Omental fat pad (tissue), 4 donors: ENCODE measurements around the gene SMKR1. TPM values are rescaled to one million over a fixed set of nuclear protein-coding genes. Genes with fewer than 3 reads are reported as not detected.

ENCODE experiments used
- ATAC-seq: fragments of 150-250 bp; one replicate; pipeline ENCODE4 v1.9.1; 2016; ENCODE audit warnings: mild to moderate bottlenecking, moderate library complexity; ENCODE audit not compliant: low FRiP score
- DNase-seq: peaks from one replicate; pipeline ENCODE4 v3.0.0-alpha.2; 2019; ENCODE audit warnings: low spot score
- total RNA-seq, 4 donors: library from RNA; depleted of rRNA; stranded (reverse); fragments of >200 nt; gene quantifications; one replicate each; pipeline ENCODE4 v1.1.0, GENCODE V29; 2016
- TF ChIP-seq, protein P1 (sequence below), 3 donors: fragments of 450-650 bp; IDR thresholded peaks; one replicate each; pipeline ENCODE4 v1.5.1; 2016 to 2017; ENCODE audit warnings: antibody characterized with exemption in 3 of 3, mild to moderate bottlenecking in 3 of 3, moderate library complexity in 2 of 3

SMKR1 gene
- under 1 TPM in 1 of 4 donors, not detected in 3; 0.69 TPM for total RNA-seq

DNA sequence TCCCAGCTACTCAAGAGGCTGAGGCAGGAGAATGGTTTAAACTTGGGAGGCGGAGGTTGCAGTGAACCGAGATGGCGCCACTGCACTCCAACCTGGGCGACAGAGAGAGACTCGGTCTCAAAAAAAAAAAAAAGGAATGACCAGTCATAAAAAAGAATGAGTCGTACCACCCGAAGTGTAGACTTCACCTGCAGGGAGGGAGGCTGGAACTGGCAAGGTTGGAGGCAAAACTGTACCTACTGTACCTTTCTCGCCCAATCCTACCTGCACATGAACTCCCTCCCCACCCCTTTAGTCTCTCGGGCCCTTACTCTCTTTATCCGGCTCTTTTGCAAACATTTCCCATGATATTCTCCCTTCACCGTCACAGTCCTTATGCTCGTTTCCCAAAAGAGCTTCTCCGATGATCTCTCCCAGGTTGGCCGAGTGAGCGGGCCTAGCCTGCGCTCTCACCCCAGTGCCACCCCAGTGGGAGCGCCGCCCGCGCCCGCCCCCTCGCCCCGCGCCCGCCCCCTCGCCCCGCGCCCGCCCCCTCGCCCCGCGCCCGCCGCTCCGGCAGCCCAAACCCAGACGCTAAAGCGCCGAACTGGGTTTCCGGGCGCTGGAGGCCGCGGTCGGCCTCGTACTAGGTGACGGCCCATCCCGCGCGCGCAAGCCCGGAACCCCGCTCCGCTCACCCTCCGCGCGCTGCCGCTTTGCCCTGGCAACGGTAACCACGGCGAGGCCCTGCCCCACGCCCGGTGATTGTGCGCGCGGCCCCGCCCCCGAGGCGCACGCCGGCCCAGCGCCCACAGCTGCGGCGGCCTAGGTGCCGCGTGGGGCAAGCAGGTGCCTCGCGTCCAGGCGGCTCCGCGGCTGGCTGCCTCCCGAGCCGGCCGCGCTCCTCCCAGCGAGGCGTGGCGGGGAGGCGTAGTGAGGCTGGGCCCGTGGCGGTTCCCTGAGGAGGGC is at the start of gene SMKR1:
Gene SMKR1 (plus strand): TSS at position 772 of the 948 bp plus-strand sequence. CDS start 294 bp downstream, outside the sequence.
- peak; percentile 98 for ATAC-seq
- DNase-seq: peak; percentile 53
- TF ChIP-seq, protein P1, sequence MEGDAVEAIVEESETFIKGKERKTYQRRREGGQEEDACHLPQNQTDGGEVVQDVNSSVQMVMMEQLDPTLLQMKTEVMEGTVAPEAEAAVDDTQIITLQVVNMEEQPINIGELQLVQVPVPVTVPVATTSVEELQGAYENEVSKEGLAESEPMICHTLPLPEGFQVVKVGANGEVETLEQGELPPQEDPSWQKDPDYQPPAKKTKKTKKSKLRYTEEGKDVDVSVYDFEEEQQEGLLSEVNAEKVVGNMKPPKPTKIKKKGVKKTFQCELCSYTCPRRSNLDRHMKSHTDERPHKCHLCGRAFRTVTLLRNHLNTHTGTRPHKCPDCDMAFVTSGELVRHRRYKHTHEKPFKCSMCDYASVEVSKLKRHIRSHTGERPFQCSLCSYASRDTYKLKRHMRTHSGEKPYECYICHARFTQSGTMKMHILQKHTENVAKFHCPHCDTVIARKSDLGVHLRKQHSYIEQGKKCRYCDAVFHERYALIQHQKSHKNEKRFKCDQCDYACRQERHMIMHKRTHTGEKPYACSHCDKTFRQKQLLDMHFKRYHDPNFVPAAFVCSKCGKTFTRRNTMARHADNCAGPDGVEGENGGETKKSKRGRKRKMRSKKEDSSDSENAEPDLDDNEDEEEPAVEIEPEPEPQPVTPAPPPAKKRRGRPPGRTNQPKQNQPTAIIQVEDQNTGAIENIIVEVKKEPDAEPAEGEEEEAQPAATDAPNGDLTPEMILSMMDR (IDR thresholded peaks at IDR 0.05): no peak

GRCh38 chr7:129452589-129453231 is 49.6 kb upstream of the SMKR1 start:
- DNase-seq (no peak), ATAC-seq (no peak)
- TF ChIP-seq, protein P1 (IDR thresholded peaks at IDR 0.05): no peak

DNA sequence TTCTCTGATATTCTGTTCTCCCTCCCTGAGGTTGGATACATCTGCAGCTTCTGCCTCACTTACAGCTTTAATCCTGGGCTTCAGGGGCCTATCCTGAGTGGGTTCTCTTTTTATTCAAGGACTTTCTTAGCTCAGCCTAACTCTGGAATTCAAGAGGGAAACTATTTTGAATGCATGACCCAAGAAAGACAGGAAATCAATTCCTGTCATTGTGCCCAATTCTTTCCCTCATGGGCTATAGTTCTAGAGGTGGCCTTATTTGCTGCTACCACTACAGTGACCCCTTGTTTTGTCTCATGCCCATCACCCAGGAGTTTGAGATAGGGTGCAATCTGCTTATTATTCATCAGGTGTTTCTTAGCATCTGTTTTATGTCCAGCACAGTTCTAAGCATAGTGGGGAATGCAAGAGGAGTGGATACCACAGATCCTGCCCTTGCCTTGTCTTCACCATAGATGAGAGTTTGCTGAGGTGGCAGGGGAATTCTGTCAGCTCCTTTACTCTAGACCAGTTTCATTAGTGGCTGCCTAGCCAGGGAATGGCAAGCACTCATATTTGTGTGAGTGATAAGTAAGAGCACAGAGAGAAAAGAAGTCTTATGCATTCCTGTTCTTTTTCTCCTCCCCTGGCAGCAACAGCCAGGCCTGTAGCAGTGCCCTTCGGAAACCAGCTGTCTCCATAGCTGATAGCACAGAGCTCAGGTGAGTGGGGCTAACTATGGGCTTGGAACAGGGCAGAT is 48.7 kb upstream of the SMKR1 start:
- ATAC-seq (no peak), DNase-seq (no peak)
- TF ChIP-seq, protein P1 (IDR thresholded peaks at IDR 0.05): no peak

- no peak for DNase-seq
- ATAC-seq: no peak
- TF ChIP-seq, protein P1 (IDR thresholded peaks at IDR 0.05): no peak
Measured at GRCh38 chr7:129454249-129454551, 48.1 kb upstream of the SMKR1 start.

DNA sequence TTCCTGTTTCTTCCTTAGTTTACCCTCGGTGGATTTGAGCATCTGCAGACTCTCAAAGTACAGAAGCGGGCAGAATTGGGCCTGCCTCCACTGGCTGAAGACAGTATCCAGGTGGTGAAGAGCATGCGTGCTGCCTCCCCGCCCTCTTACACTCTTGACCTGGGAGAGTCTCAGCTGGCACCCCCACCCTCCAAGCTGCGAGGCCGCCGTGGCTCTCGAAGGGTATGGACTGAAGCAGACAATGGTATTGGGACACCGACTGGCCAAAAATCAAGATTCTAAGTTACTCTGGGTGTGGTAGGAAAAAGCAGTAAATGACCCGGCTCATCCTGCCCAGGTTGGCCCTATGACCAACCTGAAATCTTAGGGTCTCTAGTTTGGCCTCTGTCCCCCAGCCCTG is 45.9 kb upstream of the SMKR1 start:
- TF ChIP-seq, protein P1 (IDR thresholded peaks at IDR 0.05): no peak
- ATAC-seq: no peak
- DNase-seq: no peak

- no peak for DNase-seq
- TF ChIP-seq, protein P1 (IDR thresholded peaks at IDR 0.05): no peak
- ATAC-seq: no peak
Measured at GRCh38 chr7:129457101-129457500, 45.2 kb upstream of the SMKR1 start.
